ENCODE data around the gene SLC35A2. TPM values are rescaled to one million over a fixed set of nuclear protein-coding genes. Genes with fewer than 3 reads are reported as not detected.

SLC35A2 gene
- total and polyA plus RNA-seq, 4 donors, result 16.7 to 41.2 (median 32.0) TPM

DNA sequence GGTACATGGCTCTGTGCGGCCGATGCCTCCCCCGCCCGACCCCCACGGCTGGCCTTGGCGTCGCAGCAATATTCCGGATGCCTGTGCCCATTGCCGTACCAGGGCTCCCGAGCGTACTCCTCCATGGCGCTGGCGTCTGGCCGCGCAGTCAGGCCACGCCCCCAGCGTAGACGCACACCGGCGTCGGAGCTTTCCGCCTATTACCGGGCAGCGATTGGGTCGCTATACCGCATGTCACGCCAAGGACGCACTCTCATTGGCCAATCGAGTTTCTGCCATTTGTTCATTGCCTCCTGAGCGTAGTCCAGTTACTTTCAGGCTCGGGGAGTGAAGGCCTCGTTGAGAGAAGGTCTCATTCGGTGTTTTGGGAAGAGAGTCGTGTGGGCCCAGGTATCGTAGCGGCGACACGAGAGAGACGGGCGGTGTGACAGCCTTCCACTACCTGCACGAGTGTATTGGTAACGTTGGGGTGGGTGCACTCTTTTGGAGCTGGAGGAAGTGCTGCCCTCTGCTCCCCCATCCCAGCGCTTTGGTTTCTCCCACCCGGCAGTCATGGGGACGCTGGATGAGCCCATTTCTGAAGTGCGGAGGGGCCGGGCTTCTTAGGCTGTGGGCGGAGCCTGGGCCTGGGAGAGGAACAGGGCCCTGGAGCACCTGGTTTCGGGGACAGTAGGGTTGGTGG is 13.7 kb downstream of the SLC35A2 start, which contains the start of the genes PQBP1 and TIMM17B:
PQBP1 (plus strand) TSS at position 306 of the 682 bp plus-strand sequence. CDS start 580 bp downstream, outside the sequence.
TIMM17B (minus strand) TSS at position 144 of the 682 bp plus-strand sequence; CDS start at position 125, 19 bp downstream.
- 1 to 38% methylated on average over 33 to 49 of the region's 49 CpGs for WGBS, 2 donors
- peaks cover 0 to 8% (median 3%) of the 10 kb centered on the region in 5 donors for H3K4me1 ChIP-seq (ENCODE audit: control insufficient read depth in 5 of 5, insufficient read depth in 5 of 5, low read length in 5 of 5)

DNA sequence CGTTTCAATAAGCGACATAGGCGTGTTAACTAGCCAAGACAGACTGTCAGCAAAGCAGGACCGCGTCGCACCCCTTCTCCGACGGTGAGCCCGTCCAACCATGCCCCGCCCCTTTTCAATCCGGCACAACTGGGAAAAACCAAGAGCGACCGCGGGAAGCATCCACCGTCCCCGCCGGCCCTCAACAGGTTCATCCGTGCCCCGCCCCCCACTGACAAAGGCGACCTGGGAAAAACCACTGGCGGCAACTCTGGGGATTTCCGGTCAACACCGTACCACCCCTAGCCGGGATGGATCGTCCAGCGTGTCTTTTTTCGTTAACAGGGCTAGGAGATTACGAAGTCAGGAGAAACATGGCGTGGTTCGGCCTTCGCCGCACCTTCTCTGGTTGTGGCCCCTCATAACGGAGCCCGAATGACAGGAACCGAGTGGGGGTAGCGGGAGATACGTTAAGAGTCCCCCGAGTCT is 14.3 kb downstream of the SLC35A2 start:
- Histone ChIP-seq H3K9me3 (ENCODE audit: control insufficient read depth in 4 of 4, insufficient read depth in 3 of 4, low read length in 3 of 4) (peaks cover 0 to 7% (median under 1%) of the 10 kb centered on the region in 4 donors), H3K27ac (ENCODE audit: low read depth in 1 of 2, low read length in 1 of 2) (peak overlapping the region; percentile 92 to 94), H3K9ac (ENCODE audit: insufficient read depth in 1 of 2, low read length in 2 of 2) (peak overlapping the region; percentile 81 to 89), H3K36me3 (ENCODE audit: control insufficient read depth in 4 of 4, insufficient read depth in 4 of 4, low read length in 4 of 4) (peaks cover 0 to 9% (median 5%) of the 10 kb centered on the region in 4 donors), H3K4me3 (peak overlapping the region; percentile 54), H3K27me3 (ENCODE audit: control insufficient read depth in 3 of 3, insufficient read depth in 3 of 3, low read length in 2 of 3) (no peaks in the 10 kb centered on the region), H3K4me1 (ENCODE audit: control insufficient read depth in 5 of 5, insufficient read depth in 5 of 5, low read length in 5 of 5) (peaks cover 0 to 8% (median 3%) of the 10 kb centered on the region in 5 donors)
- DNase-seq (peak; percentile 74 to 80 (median 80)), ATAC-seq (ENCODE audit: insufficient read depth, low FRiP score) (peak; percentile 27)
- TF ChIP-seq, protein P1, sequence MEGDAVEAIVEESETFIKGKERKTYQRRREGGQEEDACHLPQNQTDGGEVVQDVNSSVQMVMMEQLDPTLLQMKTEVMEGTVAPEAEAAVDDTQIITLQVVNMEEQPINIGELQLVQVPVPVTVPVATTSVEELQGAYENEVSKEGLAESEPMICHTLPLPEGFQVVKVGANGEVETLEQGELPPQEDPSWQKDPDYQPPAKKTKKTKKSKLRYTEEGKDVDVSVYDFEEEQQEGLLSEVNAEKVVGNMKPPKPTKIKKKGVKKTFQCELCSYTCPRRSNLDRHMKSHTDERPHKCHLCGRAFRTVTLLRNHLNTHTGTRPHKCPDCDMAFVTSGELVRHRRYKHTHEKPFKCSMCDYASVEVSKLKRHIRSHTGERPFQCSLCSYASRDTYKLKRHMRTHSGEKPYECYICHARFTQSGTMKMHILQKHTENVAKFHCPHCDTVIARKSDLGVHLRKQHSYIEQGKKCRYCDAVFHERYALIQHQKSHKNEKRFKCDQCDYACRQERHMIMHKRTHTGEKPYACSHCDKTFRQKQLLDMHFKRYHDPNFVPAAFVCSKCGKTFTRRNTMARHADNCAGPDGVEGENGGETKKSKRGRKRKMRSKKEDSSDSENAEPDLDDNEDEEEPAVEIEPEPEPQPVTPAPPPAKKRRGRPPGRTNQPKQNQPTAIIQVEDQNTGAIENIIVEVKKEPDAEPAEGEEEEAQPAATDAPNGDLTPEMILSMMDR (IDR thresholded peaks at IDR 0.05; ENCODE audit: control extremely low read depth, extremely low read depth), result no peak
- 1 to 34% methylated on average over 26 to 38 of the region's 38 CpGs for WGBS, 2 donors

More for the DNA sequence above, 13.7 kb downstream of the SLC35A2 start, which contains the start of the genes PQBP1 and TIMM17B:
- peak within 1 kb of the TSS; percentile 92 to 94 for H3K27ac ChIP-seq (ENCODE audit: low read depth in 1 of 2, low read length in 1 of 2)
- H3K27me3 ChIP-seq (ENCODE audit: control insufficient read depth in 3 of 3, insufficient read depth in 3 of 3, low read length in 2 of 3), result no peaks in the 10 kb centered on the region
- peaks cover 0 to 11% (median 5%) of the 10 kb centered on the region in 4 donors for H3K36me3 ChIP-seq (ENCODE audit: control insufficient read depth in 4 of 4, insufficient read depth in 4 of 4, low read length in 4 of 4)
- TF ChIP-seq, protein P1 (IDR thresholded peaks at IDR 0.05; ENCODE audit: control extremely low read depth, extremely low read depth), result no peak
- peaks cover 0 to 7% (median under 1%) of the 10 kb centered on the region in 4 donors for H3K9me3 ChIP-seq (ENCODE audit: control insufficient read depth in 4 of 4, insufficient read depth in 3 of 4, low read length in 3 of 4)
- peak; percentile 94 to 97 (median 95) for DNase-seq
- peak within 1 kb of the TSS; percentile 81 to 89 for H3K9ac ChIP-seq (ENCODE audit: insufficient read depth in 1 of 2, low read length in 2 of 2)
- peak within 1 kb of the TSS; percentile 54 for H3K4me3 ChIP-seq
- peak; percentile 93 for ATAC-seq (ENCODE audit: insufficient read depth, low FRiP score)

DNA sequence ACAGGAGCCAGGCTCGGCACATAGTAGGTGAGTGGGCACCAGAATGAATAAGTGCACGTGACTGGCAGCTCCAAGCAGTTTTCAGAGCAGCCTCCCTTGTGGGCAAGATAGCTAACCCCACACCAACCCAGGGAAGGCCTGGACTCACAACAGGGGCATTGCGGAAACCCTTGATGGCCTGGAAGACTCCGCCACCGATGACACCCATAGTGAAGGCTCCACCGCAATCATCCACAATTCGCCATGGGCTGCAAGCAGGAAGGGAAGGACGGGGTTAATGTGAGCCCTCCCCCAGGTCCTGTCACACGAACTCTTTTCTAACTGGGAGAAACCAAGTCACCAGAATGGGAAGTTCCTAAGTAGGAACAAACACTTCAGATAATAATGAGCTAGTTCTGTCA is 14.8 kb downstream of the SLC35A2 start:
- TF ChIP-seq, protein P1 (IDR thresholded peaks at IDR 0.05; ENCODE audit: control extremely low read depth, extremely low read depth), result no peak
- peaks cover 0 to 7% (median under 1%) of the 10 kb centered on the region in 4 donors for H3K9me3 ChIP-seq (ENCODE audit: control insufficient read depth in 4 of 4, insufficient read depth in 3 of 4, low read length in 3 of 4)
- H3K9ac ChIP-seq (ENCODE audit: insufficient read depth in 1 of 2, low read length in 2 of 2), result peak overlapping the region; percentile 81 to 89
- peaks cover 0 to 12% (median 3%) of the 10 kb centered on the region in 5 donors for H3K4me1 ChIP-seq (ENCODE audit: control insufficient read depth in 5 of 5, insufficient read depth in 5 of 5, low read length in 5 of 5)
- ATAC-seq (ENCODE audit: insufficient read depth, low FRiP score) (no peak), DNase-seq (peak in 2 of 3 donors; percentile 40 to 41)
- H3K36me3 ChIP-seq (ENCODE audit: control insufficient read depth in 4 of 4, insufficient read depth in 4 of 4, low read length in 4 of 4), result peaks cover 0 to 7% (median 3%) of the 10 kb centered on the region in 4 donors
- no peaks in the 10 kb centered on the region for H3K27me3 ChIP-seq (ENCODE audit: control insufficient read depth in 3 of 3, insufficient read depth in 3 of 3, low read length in 2 of 3)
- H3K4me3 ChIP-seq, result no peak overlapping the region
- WGBS, 2 donors, result 55 to 64% methylated on average over 9 of the region's 9 CpGs
- peak overlapping the region; percentile 92 to 94 for H3K27ac ChIP-seq (ENCODE audit: low read depth in 1 of 2, low read length in 1 of 2)

All from lung (tissue), 12 donors.